ENCODE data around the gene IKZF3.
"Not testable (repeated sequence)": the region's sequence is repeated elsewhere in the genome, so short reads cannot be mapped to it uniquely, and the experiment has no call there.

The IKZF3 gene

GRCh38 chr17:39854909-39855308 lies 9.2 kb downstream of the IKZF3 start:
- TF ChIP-seq CTCF (conservative IDR thresholded peaks at IDR 0.05; ENCODE audit: control insufficient read depth, insufficient read depth, low read depth, low read length) = no peak
- no peak for DNase-seq (ENCODE audit: low read depth)
- H3K4me3 ChIP-seq (ENCODE audit: control insufficient read depth, low read depth, low read length) = no peak overlapping the region

DNA sequence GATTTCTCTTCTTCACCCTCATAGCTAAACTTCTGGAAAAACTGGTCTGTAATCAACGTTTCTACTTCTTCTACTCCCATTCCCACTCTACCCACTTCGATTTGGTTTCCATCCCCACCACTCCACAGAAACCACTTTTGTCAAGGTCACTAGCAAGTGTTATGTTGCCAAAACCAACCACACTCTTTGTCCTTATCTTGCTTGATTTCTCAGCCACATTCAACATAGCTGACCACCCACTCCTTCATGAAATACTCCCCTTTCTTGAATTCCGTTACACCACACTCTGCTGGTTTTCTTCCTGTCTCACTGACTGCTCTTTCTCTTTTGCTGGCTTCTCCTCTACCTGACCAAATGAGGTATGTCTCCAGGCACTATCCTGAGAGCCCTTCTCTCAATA lies 11.9 kb downstream of the IKZF3 start:
- no peak overlapping the region for H3K4me3 ChIP-seq (ENCODE audit: control insufficient read depth, low read depth, low read length)
- DNase-seq (ENCODE audit: low read depth) = no peak
- TF ChIP-seq CTCF (conservative IDR thresholded peaks at IDR 0.05; ENCODE audit: control insufficient read depth, insufficient read depth, low read depth, low read length) = no peak

GRCh38 chr17:39850186-39850585 lies 13.9 kb downstream of the IKZF3 start:
- not testable (repeated sequence) for DNase-seq (ENCODE audit: low read depth); H3K4me3 ChIP-seq (ENCODE audit: control insufficient read depth, low read depth, low read length)

DNA sequence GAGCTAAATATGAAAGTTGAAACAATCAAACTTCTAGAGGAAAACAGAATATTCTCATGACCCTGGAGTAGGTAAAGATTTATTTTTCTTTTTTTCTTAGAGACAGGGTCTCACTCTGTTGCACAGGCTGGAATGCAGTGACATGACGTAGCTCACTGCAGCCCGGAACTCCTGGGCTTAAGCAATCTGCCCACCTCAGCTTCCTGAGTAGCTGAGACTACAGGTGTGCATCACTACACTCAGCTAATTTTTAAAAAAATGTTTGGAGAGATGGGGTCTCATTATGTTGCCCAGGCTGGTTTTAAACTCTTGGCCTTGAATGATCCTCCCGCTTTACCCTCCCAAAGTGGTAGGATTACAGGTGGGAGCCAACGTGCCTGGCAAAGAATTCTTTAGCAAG lies 15.5 kb downstream of the IKZF3 start:
- no peak overlapping the region for H3K4me3 ChIP-seq (ENCODE audit: control insufficient read depth, low read depth, low read length)
- no peak for TF ChIP-seq CTCF (conservative IDR thresholded peaks at IDR 0.05; ENCODE audit: control insufficient read depth, insufficient read depth, low read depth, low read length)
- no peak for DNase-seq (ENCODE audit: low read depth)

- no peak for DNase-seq (ENCODE audit: low read depth)
- TF ChIP-seq CTCF (conservative IDR thresholded peaks at IDR 0.05; ENCODE audit: control insufficient read depth, insufficient read depth, low read depth, low read length) = no peak
- no peak overlapping the region for H3K4me3 ChIP-seq (ENCODE audit: control insufficient read depth, low read depth, low read length)
Observed at GRCh38 chr17:39846205-39846604, 17.9 kb downstream of the IKZF3 start.

DNA sequence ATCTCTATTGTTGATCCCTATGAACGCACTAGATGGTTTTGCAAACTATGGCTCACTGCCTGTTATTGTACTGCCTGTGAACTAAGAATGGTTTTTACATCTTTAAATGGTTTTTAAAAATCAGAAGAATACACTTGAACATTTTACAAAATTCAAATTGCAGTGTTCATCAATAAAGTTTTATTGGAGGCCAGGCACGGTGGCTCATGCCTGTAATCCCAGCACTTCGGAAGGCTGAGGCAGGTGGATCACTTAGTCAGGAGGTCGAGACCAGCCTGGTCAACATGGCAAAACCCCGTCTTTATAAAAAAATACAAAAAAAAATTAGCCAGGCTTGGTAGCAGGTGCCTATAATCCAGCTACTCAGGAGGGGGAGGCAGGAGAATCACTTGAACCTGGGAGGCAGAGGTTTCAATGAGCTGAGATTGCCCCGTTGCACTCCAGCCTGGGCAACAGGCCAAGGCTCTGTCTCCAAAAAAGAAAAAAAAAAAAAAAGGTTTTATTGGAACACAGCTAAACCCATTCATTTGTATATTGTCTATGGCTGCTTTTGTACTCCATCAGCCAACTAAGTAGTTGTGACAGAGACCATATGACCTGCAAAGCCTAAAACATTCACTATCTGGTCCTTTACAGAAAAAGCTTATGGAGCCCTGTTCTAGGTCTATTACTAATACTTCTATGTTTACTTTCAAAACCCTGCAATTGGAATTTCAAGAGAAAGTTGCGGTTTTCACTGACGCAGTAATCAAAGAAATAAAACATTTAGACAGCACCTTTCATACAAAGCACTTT lies 18.9 kb downstream of the IKZF3 start:
- DNase-seq (ENCODE audit: low read depth) = no peak
- no peak for TF ChIP-seq CTCF (conservative IDR thresholded peaks at IDR 0.05; ENCODE audit: control insufficient read depth, insufficient read depth, low read depth, low read length)
- H3K4me3 ChIP-seq (ENCODE audit: control insufficient read depth, low read depth, low read length) = no peak overlapping the region

- no peak overlapping the region for H3K4me3 ChIP-seq (ENCODE audit: control insufficient read depth, low read depth, low read length)
- no peak for TF ChIP-seq CTCF (conservative IDR thresholded peaks at IDR 0.05; ENCODE audit: control insufficient read depth, insufficient read depth, low read depth, low read length)
- no peak for DNase-seq (ENCODE audit: low read depth)
Observed at GRCh38 chr17:39841134-39841683, 22.9 kb downstream of the IKZF3 start.
